Keratinocyte (primary cell): ENCODE measurements around the gene RALGAPA2. TPM values are rescaled to one million over a fixed set of nuclear protein-coding genes. Genes with fewer than 3 reads are reported as not detected.

Experiments used
- DNase-seq: peaks from one replicate; pipeline ENCODE4 v3.0.0-alpha.2; 2011; ENCODE audit warnings: low read depth, missing footprints, low spot score
- FAIRE-seq: peaks from 2 replicates; lab custom pipeline; 2011; peaks lifted over from hg19 to GRCh38; lab: Jason Lieb, UNC
- H2AFZ ChIP-seq: 2 replicates; pipeline ENCODE4 v1.6.0; 2012; ENCODE audit warnings: low read length, control low read depth, inconsistent platforms; ENCODE audit not compliant: control insufficient read depth
- H3K27ac ChIP-seq: 2 replicates; pipeline ENCODE4 v1.5.1; 2011; ENCODE audit warnings: low read length; ENCODE audit not compliant: control insufficient read depth, insufficient read depth
- H3K27me3 ChIP-seq: 3 replicates; pipeline ENCODE4 v1.6.0; 2011; ENCODE audit warnings: low read length; ENCODE audit not compliant: control insufficient read depth, insufficient read depth; ENCODE audit errors: extremely low read depth
- H3K36me3 ChIP-seq, 2 experiments: 2 replicates in 1 of 2; 3 replicates in 1 of 2; pipeline ENCODE4 v1.5.1; 2011; ENCODE audit warnings: low read length in 2 of 2, mild to moderate bottlenecking in 1 of 2; ENCODE audit not compliant: control insufficient read depth in 2 of 2, insufficient read depth in 2 of 2; ENCODE audit errors: extremely low read depth in 1 of 2
- H3K4me1 ChIP-seq: 3 replicates; pipeline ENCODE4 v1.5.1; 2011; ENCODE audit warnings: low read length; ENCODE audit not compliant: control insufficient read depth, insufficient read depth; ENCODE audit errors: extremely low read depth
- H3K4me2 ChIP-seq: 3 replicates; pipeline ENCODE4 v1.6.0; 2011; ENCODE audit warnings: low read depth, low read length; ENCODE audit not compliant: control insufficient read depth, insufficient read depth; ENCODE audit errors: extremely low read depth
- H3K4me3 ChIP-seq, 3 experiments: fragments of 200-600 bp in 1 of 3; sonication (generic) in 1 of 3; 2 replicates in 2 of 3; 3 replicates in 1 of 3; pipeline ENCODE4 v1.5.1; 2011 to 2016; ENCODE audit warnings: low read length in 3 of 3, mild to moderate bottlenecking in 3 of 3, control low read depth in 2 of 3, inconsistent platforms in 1 of 3, low read depth in 1 of 3, mixed read lengths in 1 of 3, mixed run types in 1 of 3, moderate library complexity in 1 of 3; ENCODE audit not compliant: control insufficient read depth in 2 of 3, insufficient read depth in 2 of 3; ENCODE audit errors: extremely low read depth in 1 of 3
- H3K79me2 ChIP-seq: 2 replicates; pipeline ENCODE4 v1.6.0; 2012; ENCODE audit warnings: low read length; ENCODE audit not compliant: control insufficient read depth, insufficient read depth
- H3K9ac ChIP-seq: 3 replicates; pipeline ENCODE4 v1.6.0; 2011; ENCODE audit warnings: low read length; ENCODE audit not compliant: control insufficient read depth, insufficient read depth; ENCODE audit errors: extremely low read depth
- H3K9me1 ChIP-seq: 3 replicates; pipeline ENCODE4 v1.6.0; 2011; ENCODE audit warnings: low read length; ENCODE audit not compliant: control insufficient read depth, insufficient read depth; ENCODE audit errors: extremely low read depth
- H3K9me3 ChIP-seq: 2 replicates; pipeline ENCODE4 v1.5.1; 2012; ENCODE audit warnings: low read depth, low read length; ENCODE audit not compliant: control insufficient read depth
- H4K20me1 ChIP-seq: 3 replicates; pipeline ENCODE4 v1.6.0; 2011; ENCODE audit warnings: low read length; ENCODE audit not compliant: control insufficient read depth, insufficient read depth; ENCODE audit errors: extremely low read depth
- CTCF ChIP-seq, 3 experiments: IDR thresholded peaks in 1 of 3; conservative IDR thresholded peaks in 1 of 3; optimal IDR thresholded peaks in 1 of 3; 2 replicates in 2 of 3; 3 replicates in 1 of 3; pipeline versions ENCODE3 to v1.5.1; 2011; ENCODE audit warnings: low read length in 3 of 3, mild to moderate bottlenecking in 3 of 3, moderate library complexity in 2 of 3, control low read depth in 1 of 3, inconsistent platforms in 1 of 3; ENCODE audit not compliant: insufficient read depth in 2 of 3; ENCODE audit errors: extremely low read depth in 1 of 3
- EZH2 ChIP-seq: IDR thresholded peaks from one replicate; pipeline ENCODE4 v1.6.1; 2012; ENCODE audit warnings: inconsistent platforms, mild to moderate bottlenecking, low read length, moderate library complexity
- dilution Hi-C: fragments of 300-500 bp; cut with MboI; formaldehyde crosslinking; loops from one replicate; pipeline ENCODE4 v1.7.0; 2020; ENCODE audit warnings: low sequenced_read_pairs; ENCODE audit not compliant: extremely low pct_ligation_motif_present
- polyA plus RNA-seq, 5 experiments: library from polyadenylated mRNA; depleted of rRNA in 3 of 5; stranded (reverse) in 3 of 5; stranded (forward) in 1 of 5; unstranded in 1 of 5; fragments of >200 nt; gene quantifications; 1 replicate in 1 of 5; 2 replicates in 3 of 5; 3 replicates in 1 of 5; pipeline versions ENCODE4 v1.2.1 to v1.2.3, GENCODE V29; 2011 to 2012; ENCODE audit warnings: missing spikeins in 2 of 5, low read depth in 1 of 5, low replicate concordance in 1 of 5

Gene RALGAPA2
- polyA plus RNA-seq, 1 donor (not counting 4 experiments of a cell fraction or from before 2014, with no cell fraction given) = 3.2 TPM

- no peaks in the 10 kb centered on the region for H4K20me1 ChIP-seq
- no peak overlapping the region for H3K9ac ChIP-seq
- no peaks in the 10 kb centered on the region for H3K9me1 ChIP-seq
- no peak overlapping the region for H3K27ac ChIP-seq
- no peak overlapping the region for H2AFZ ChIP-seq
- H3K9me3 ChIP-seq = no peaks in the 10 kb centered on the region
- FAIRE-seq (no peak), DNase-seq (no peak)
- H3K4me3 ChIP-seq = no peak overlapping the region
- TF ChIP-seq CTCF (optimal IDR thresholded peaks at IDR 0.05 in 1 of 3, IDR thresholded peaks at IDR 0.05 in 1 of 3, conservative IDR thresholded peaks at IDR 0.05 in 1 of 3; ENCODE audit: extremely low read depth in 1 of 3, insufficient read depth in 2 of 3, low read length in 3 of 3) = no peak
- TF ChIP-seq EZH2 = no peak
- H3K79me2 ChIP-seq = no peaks in the 10 kb centered on the region
- H3K27me3 ChIP-seq = no peaks in the 10 kb centered on the region
- dilution Hi-C loops = no loop called here
- H3K4me2 ChIP-seq = no peak overlapping the region
- no peaks in the 10 kb centered on the region for H3K4me1 ChIP-seq
- H3K36me3 ChIP-seq = no peaks in the 10 kb centered on the region
Measured at GRCh38 chr20:20695250-20695816, 17.1 kb downstream of the RALGAPA2 start.

GRCh38 chr20:20694591-20694990, 17.9 kb downstream of the RALGAPA2 start:
- Histone ChIP-seq H3K9me3 (no peaks in the 10 kb centered on the region), H3K36me3 (no peaks in the 10 kb centered on the region), H3K4me2 (no peak overlapping the region), H3K27me3 (no peaks in the 10 kb centered on the region), H3K4me3 (no peak overlapping the region), H2AFZ (no peak overlapping the region), H4K20me1 (no peaks in the 10 kb centered on the region), H3K9ac (no peak overlapping the region), H3K4me1 (no peaks in the 10 kb centered on the region), H3K27ac (no peak overlapping the region), H3K79me2 (no peaks in the 10 kb centered on the region), H3K9me1 (no peaks in the 10 kb centered on the region)
- no peak for DNase-seq
- TF ChIP-seq CTCF (optimal IDR thresholded peaks at IDR 0.05 in 1 of 3, IDR thresholded peaks at IDR 0.05 in 1 of 3, conservative IDR thresholded peaks at IDR 0.05 in 1 of 3; ENCODE audit: extremely low read depth in 1 of 3, insufficient read depth in 2 of 3, low read length in 3 of 3) (no peak), EZH2 (no peak)
- dilution Hi-C loops = no loop called here
- no peak for FAIRE-seq
